ENCODE measurements around the gene SPINT1. TPM values are rescaled to one million over a fixed set of nuclear protein-coding genes. Genes with fewer than 3 reads are reported as not detected.

The SPINT1 gene
- total and polyA plus RNA-seq, 2 of the 13 experiments (the other 11 are each of a cell fraction or from before 2014, with no cell fraction given): 0.49 to 2.5 TPM

DNA sequence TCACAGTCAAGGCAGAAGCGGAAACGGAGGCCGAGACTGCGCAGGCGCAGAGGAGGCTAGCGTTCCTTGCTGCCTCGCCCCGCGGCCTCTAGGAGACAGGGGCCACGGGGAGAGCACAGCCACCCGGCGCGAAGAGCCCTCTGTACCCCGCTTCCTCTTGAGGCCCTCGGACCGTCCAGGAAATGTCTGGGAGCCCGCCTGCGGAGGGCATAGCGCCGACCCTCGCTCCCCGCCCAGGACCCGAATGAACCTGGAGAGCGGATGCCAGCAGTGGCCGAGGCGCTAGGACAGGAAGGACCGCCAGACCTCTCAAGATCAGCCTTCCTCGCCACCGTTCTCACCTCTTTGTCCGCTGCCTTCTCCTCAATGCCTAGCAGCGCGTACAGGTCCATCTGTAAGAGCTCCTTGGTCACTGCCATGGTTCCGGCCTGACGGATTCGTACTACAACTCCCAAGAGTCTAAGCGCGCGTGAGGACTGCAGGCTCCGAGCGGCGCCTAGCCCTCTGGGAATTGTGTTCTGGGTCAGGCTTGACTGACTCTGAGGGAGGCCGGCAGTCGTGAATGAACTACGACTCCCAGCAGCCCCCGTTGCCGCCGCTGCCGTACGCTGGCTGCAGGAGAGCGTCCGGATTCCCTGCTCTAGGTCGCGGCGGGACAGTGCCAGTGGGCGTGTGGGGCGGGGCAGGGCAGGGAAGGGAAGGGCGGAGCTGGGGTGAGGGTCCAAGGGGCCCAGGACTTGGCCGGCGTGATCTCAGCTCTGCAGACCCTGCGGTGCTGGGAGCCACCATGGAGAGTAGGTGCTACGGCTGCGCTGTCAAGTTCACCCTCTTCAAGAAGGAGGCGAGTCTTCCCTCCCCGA lies 36.6 kb upstream of the SPINT1 start, which contains the start of the genes DNAJC17 and ZFYVE19 (continued):
- TF ChIP-seq, protein P1, sequence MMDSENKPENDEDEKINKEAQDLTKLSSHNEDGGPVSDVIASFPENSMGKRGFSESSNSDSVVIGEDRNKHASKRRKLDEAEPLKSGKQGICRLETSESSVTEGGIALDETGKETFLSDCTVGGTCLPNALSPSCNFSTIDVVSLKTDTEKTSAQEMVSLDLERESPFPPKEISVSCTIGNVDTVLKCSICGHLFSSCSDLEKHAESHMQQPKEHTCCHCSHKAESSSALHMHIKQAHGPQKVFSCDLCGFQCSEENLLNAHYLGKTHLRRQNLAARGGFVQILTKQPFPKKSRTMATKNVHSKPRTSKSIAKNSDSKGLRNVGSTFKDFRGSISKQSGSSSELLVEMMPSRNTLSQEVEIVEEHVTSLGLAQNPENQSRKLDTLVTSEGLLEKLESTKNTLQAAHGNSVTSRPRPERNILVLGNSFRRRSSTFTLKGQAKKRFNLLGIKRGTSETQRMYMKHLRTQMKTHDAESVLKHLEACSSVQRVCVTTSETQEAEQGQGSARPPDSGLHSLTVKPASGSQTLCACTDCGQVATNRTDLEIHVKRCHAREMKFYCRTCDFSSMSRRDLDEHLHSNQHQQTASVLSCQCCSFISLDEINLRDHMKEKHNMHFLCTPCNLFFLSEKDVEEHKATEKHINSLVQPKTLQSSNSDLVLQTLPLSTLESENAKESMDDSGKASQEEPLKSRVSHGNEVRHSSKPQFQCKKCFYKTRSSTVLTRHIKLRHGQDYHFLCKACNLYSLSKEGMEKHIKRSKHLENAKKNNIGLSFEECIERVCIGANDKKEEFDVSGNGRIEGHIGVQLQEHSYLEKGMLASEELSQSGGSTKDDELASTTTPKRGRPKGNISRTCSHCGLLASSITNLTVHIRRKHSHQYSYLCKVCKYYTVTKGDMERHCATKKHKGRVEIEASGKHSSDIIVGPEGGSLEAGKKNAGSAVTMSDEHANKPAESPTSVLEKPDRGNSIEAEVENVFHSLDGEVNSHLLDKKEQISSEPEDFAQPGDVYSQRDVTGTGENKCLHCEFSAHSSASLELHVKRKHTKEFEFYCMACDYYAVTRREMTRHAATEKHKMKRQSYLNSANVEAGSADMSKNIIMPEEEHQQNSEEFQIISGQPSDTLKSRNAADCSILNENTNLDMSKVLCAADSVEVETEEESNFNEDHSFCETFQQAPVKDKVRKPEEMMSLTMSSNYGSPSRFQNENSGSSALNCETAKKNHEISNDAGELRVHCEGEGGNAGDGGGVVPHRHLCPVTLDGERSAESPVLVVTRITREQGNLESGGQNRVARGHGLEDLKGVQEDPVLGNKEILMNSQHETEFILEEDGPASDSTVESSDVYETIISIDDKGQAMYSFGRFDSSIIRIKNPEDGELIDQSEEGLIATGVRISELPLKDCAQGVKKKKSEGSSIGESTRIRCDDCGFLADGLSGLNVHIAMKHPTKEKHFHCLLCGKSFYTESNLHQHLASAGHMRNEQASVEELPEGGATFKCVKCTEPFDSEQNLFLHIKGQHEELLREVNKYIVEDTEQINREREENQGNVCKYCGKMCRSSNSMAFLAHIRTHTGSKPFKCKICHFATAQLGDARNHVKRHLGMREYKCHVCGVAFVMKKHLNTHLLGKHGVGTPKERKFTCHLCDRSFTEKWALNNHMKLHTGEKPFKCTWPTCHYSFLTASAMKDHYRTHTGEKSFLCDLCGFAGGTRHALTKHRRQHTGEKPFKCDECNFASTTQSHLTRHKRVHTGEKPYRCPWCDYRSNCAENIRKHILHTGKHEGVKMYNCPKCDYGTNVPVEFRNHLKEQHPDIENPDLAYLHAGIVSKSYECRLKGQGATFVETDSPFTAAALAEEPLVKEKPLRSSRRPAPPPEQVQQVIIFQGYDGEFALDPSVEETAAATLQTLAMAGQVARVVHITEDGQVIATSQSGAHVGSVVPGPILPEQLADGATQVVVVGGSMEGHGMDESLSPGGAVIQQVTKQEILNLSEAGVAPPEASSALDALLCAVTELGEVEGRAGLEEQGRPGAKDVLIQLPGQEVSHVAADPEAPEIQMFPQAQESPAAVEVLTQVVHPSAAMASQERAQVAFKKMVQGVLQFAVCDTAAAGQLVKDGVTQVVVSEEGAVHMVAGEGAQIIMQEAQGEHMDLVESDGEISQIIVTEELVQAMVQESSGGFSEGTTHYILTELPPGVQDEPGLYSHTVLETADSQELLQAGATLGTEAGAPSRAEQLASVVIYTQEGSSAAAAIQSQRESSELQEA (CRISPR knock-in tag; IDR thresholded peaks at IDR 0.05; ENCODE audit: not compliant biosample characterization): peak; percentile 61
- TF ChIP-seq, protein P2, sequence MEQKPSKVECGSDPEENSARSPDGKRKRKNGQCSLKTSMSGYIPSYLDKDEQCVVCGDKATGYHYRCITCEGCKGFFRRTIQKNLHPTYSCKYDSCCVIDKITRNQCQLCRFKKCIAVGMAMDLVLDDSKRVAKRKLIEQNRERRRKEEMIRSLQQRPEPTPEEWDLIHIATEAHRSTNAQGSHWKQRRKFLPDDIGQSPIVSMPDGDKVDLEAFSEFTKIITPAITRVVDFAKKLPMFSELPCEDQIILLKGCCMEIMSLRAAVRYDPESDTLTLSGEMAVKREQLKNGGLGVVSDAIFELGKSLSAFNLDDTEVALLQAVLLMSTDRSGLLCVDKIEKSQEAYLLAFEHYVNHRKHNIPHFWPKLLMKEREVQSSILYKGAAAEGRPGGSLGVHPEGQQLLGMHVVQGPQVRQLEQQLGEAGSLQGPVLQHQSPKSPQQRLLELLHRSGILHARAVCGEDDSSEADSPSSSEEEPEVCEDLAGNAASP (CRISPR knock-in tag; IDR thresholded peaks at IDR 0.05; ENCODE audit: borderline replicate concordance): peak; percentile 88
- TF ChIP-seq, protein P3, sequence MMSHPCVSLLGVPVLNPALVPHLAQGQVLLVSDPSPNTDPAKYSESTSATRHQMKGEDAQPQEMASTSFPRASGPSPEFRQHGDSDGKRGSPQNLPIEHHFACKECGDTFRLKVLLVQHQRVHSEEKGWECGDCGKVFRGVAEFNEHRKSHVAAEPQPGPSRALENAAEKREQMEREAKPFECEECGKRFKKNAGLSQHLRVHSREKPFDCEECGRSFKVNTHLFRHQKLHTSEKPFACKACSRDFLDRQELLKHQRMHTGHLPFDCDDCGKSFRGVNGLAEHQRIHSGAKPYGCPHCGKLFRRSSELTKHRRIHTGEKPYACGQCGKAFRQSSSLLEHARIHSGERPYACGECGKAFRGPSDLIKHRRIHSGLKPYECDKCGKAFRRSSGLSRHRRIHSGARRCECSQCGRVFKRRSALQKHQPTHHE (CRISPR knock-in tag; IDR thresholded peaks at IDR 0.05; ENCODE audit: borderline replicate concordance): peak; percentile 83
- peak; percentile 89 for TF ChIP-seq NCOA1 (CRISPR knock-in tag; IDR thresholded peaks at IDR 0.05)
- TF ChIP-seq, protein P4, sequence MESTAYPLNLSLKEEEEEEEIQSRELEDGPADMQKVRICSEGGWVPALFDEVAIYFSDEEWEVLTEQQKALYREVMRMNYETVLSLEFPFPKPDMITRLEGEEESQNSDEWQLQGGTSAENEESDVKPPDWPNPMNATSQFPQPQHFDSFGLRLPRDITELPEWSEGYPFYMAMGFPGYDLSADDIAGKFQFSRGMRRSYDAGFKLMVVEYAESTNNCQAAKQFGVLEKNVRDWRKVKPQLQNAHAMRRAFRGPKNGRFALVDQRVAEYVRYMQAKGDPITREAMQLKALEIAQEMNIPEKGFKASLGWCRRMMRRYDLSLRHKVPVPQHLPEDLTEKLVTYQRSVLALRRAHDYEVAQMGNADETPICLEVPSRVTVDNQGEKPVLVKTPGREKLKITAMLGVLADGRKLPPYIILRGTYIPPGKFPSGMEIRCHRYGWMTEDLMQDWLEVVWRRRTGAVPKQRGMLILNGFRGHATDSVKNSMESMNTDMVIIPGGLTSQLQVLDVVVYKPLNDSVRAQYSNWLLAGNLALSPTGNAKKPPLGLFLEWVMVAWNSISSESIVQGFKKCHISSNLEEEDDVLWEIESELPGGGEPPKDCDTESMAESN (CRISPR knock-in tag; conservative IDR thresholded peaks at IDR 0.05): peak; percentile 68
- peak; percentile 79; the same call in 1 of the 2 replicates for TF ChIP-seq HIVEP1 (CRISPR knock-in tag; IDR thresholded peaks at IDR 0.05)
- peak; percentile 66 for TF ChIP-seq HNRNPK (IDR thresholded peaks at IDR 0.05; ENCODE audit: low read depth, low read length, poor library complexity, severe bottlenecking)
- no peak for TF ChIP-seq SP1 (IDR thresholded peaks at IDR 0.05)
- TF ChIP-seq SP1 (CRISPR knock-in tag; IDR thresholded peaks at IDR 0.05): peak; percentile 75
- TF ChIP-seq ZNF552 (CRISPR knock-in tag; IDR thresholded peaks at IDR 0.05; ENCODE audit: borderline replicate concordance): peak; percentile 73; the same call in 1 of the 2 replicates
- TF ChIP-seq, protein P5, sequence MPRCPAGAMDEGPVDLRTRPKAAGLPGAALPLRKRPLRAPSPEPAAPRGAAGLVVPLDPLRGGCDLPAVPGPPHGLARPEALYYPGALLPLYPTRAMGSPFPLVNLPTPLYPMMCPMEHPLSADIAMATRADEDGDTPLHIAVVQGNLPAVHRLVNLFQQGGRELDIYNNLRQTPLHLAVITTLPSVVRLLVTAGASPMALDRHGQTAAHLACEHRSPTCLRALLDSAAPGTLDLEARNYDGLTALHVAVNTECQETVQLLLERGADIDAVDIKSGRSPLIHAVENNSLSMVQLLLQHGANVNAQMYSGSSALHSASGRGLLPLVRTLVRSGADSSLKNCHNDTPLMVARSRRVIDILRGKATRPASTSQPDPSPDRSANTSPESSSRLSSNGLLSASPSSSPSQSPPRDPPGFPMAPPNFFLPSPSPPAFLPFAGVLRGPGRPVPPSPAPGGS (CRISPR knock-in tag; IDR thresholded peaks at IDR 0.05): peak; percentile 65; the same call in 1 of the 2 replicates
- TF ChIP-seq, protein P6, sequence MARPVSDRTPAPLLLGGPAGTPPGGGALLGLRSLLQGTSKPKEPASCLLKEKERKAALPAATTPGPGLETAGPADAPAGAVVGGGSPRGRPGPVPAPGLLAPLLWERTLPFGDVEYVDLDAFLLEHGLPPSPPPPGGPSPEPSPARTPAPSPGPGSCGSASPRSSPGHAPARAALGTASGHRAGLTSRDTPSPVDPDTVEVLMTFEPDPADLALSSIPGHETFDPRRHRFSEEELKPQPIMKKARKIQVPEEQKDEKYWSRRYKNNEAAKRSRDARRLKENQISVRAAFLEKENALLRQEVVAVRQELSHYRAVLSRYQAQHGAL (CRISPR knock-in tag; IDR thresholded peaks at IDR 0.05; ENCODE audit: not compliant biosample characterization): peak; percentile 76
